GM10266 (cell line): ENCODE data around the gene HDAC4.

Experiments
- DNase-seq: peaks from one replicate; pipeline ENCODE4 v3.0.0; 2012; ENCODE audit errors: extremely low spot score
- TF ChIP-seq, protein P1 (sequence below): IDR thresholded peaks from 2 replicates; pipeline ENCODE4 v1.5.1; 2012; ENCODE audit warnings: mild to moderate bottlenecking, low read depth; ENCODE audit not compliant: control insufficient read depth, insufficient read depth; ENCODE audit errors: missing control alignments

HDAC4 gene

DNA sequence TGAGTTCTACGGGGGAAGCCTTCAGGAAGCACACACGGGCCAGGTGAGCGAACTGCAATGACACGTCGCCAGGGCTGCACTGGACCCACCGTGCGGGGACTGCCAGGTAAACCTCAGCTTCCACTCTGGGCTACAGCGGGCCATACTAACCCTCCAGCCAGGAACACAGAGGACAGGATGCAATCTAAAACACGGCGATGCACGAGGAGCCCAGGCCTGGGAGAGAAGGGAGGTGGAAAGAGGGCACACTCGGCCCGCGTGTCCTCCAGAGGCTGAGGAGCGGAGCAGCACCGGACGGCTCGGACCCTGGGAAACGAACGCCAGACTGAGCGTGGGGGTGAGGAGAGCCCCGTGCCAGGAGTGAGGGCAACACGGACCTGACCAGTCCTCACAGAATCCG lies 69.3 kb downstream of the HDAC4 start:
- DNase-seq: no peak

GRCh38 chr2:239330836-239331235 lies 70.0 kb downstream of the HDAC4 start:
- TF ChIP-seq, protein P1, sequence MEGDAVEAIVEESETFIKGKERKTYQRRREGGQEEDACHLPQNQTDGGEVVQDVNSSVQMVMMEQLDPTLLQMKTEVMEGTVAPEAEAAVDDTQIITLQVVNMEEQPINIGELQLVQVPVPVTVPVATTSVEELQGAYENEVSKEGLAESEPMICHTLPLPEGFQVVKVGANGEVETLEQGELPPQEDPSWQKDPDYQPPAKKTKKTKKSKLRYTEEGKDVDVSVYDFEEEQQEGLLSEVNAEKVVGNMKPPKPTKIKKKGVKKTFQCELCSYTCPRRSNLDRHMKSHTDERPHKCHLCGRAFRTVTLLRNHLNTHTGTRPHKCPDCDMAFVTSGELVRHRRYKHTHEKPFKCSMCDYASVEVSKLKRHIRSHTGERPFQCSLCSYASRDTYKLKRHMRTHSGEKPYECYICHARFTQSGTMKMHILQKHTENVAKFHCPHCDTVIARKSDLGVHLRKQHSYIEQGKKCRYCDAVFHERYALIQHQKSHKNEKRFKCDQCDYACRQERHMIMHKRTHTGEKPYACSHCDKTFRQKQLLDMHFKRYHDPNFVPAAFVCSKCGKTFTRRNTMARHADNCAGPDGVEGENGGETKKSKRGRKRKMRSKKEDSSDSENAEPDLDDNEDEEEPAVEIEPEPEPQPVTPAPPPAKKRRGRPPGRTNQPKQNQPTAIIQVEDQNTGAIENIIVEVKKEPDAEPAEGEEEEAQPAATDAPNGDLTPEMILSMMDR: no peak
- DNase-seq: no peak

More for the DNA sequence above, 69.3 kb downstream of the HDAC4 start:
- TF ChIP-seq, protein P1: no peak

GRCh38 chr2:239329972-239330572 lies 70.7 kb downstream of the HDAC4 start:
- TF ChIP-seq, protein P1: no peak
- DNase-seq: no peak

DNA sequence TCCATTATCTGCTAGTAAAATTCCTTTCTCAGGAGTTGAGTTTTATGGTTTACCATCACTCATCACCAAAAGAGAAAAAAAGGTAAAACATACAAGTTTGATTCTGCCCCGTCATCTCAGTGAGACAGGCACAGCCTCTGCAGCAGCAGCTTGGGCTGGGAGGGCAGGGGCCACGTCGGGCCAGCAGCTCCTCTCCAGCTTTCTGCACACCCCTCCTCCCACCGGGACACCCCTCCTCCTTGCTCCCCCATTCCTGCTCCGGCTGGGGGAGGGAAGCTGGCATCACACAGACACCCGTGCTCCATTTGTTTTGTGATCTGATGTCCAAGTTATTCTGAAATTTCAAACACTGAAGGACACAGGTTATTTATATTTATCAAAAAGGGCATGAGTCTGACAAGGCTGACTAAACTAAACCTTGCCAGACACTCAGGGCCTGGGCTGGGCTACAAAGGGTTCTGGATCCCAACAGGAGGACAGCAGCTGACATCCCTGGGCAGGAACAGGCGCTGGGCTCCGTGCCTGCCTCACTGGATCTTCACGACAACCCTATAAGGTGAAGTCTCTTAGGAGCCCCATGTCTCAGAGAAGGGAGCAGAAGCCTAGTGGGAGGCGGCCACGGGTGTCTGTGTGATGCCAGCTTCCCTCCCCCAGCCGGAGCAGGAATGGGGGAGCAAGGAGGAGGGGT lies 71.4 kb downstream of the HDAC4 start:
- no peak for DNase-seq
- TF ChIP-seq, protein P1: no peak

DNA sequence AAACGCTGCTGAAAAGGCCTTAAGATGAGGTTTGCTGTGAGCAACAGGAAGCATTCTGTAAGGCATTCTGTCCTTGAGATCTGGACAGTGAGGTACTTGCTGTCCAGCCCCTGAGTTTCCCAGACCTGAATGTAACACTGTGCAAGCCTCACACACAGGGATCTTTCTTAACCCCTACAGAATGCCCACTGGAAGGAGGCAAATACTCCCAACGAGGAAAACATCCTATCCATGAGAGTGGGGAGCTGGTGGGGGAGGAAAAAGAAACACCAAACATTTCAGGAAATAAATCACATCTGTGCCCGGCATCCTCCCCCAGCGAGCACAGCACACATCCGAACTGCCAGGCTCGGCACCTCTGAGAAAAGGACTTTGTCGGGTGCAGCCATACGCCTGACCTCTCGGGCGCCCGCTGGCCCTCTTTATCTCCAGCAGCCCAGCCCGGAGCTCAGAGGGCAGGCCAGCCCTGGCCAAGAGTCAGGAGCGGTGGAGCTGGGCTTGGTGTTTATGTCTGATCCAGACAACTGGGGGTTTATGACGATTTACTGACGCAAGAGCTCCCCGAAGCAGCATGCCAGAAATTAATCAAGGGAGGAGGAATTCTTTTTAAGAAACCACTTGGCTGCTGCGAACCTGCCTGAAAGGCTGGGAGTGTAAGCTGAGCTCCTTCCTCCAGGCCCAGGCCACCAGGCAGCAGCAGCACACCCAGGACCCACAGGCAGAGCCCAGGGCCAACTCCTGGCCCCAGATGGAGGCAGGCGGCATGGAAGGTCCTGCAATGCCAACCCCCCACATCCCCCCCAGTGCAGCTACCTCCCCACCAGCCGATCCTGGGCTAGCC lies 72.2 kb downstream of the HDAC4 start:
- no peak for DNase-seq
- TF ChIP-seq, protein P1: no peak

DNA sequence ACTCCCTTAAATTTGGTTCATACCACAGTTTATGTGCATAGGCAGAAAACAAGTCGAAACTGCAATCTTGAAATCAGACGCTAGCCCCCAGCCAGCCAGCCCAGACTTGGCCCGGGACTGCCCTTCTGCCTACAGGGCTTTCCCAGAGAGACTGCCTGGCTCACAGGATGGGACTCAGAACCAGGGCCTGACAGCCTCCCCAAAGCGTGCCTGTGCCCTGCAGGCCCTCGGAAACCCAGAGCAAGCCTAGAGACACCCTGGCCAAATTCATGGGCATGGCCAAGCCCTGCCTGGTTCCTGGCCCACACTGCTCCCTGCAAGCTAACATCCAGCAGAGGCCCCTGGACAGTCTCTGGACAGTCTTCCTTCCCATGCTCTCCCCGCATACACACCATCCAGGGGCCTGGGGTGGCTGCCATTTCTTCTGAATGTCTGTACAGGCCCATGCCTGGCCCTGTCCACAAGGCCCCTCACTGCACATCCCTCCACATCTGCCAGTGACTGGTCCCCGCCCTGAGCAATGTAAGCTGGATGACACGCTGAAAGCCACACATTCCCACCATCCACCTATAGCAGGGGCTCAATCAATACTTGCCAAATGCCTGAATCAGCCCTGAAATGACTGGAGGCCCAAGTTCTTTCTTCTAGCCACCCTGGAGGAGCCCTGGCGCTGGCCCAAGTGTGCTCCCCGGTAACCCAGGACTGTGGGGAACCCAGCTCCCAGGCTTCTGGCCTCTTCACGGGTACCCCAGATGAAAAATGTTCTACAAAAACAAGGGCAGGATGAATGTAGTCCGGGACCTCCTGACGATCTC lies 73.1 kb downstream of the HDAC4 start:
- no peak for DNase-seq

More for the DNA sequence above, 73.1 kb downstream of the HDAC4 start:
- TF ChIP-seq, protein P1: no peak
